ENCODE results near the gene ALOX15.

ALOX15 gene

GRCh38 chr17:4633643-4634042 is 7.8 kb downstream of the ALOX15 start:
- H3K9me3 ChIP-seq (ENCODE audit: insufficient read depth, low read length) = no peaks in the 10 kb centered on the region
- no peak overlapping the region for H3K4me3 ChIP-seq (ENCODE audit: insufficient read depth, low read length, poor library complexity, severe bottlenecking)

DNA sequence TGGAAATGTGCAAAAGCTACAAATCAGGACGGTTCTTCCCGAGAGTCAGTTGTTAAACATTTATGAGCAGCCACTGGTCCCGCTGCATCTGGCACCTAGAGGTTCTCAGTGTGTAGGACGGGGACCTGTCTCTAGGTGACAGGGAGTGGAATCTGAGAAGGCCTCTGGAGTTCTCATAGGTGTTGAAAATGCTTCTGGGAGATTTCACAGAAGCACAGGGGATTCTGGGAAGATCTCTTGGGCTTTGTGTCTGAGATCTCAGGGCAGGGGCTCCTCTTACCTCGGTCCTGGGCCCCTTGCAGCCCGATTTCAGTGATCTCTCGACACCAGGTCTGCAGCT is 8.9 kb downstream of the ALOX15 start:
- TF ChIP-seq CTCF (IDR thresholded peaks at IDR 0.05; ENCODE audit: insufficient read depth, low read length, poor library complexity, severe bottlenecking) (no peak), EZH2phosphoT487 (conservative IDR thresholded peaks at IDR 0.05; ENCODE audit: low read length) (no peak)
- Histone ChIP-seq H3K4me3 (ENCODE audit: insufficient read depth, low read length, poor library complexity, severe bottlenecking) (no peak overlapping the region), H2AFZ (ENCODE audit: low read depth, low read length, severe bottlenecking) (no peak overlapping the region), H3K79me2 (ENCODE audit: insufficient read depth, low read length) (no peaks in the 10 kb centered on the region), H3K4me2 (ENCODE audit: low read depth, low read length, poor library complexity, severe bottlenecking) (no peak overlapping the region), H3K27ac (ENCODE audit: low read depth, low read length) (no peak overlapping the region), H3K9me3 (ENCODE audit: insufficient read depth, low read length) (no peaks in the 10 kb centered on the region), H3K9ac (ENCODE audit: low read length) (no peak overlapping the region), H4K20me1 (ENCODE audit: low read depth, low read length) (no peaks in the 10 kb centered on the region), H3K9me2 (replicated peaks; ENCODE audit: insufficient read depth, low read length) (no peaks in the 10 kb centered on the region), H3F3A (ENCODE audit: insufficient read depth) (no peaks in the 10 kb centered on the region), H3K36me3 (ENCODE audit: low read length) (no peaks in the 10 kb centered on the region), H3K27me3 (ENCODE audit: low read length) (no peaks in the 10 kb centered on the region)

More at GRCh38 chr17:4633643-4634042, 7.8 kb downstream of the ALOX15 start:
- TF ChIP-seq EZH2phosphoT487 (conservative IDR thresholded peaks at IDR 0.05; ENCODE audit: low read length) = no peak
- TF ChIP-seq CTCF (IDR thresholded peaks at IDR 0.05; ENCODE audit: insufficient read depth, low read length, poor library complexity, severe bottlenecking) = no peak
- H3K4me2 ChIP-seq (ENCODE audit: low read depth, low read length, poor library complexity, severe bottlenecking) = no peak overlapping the region
- H3K9ac ChIP-seq (ENCODE audit: low read length) = no peak overlapping the region
- H3K79me2 ChIP-seq (ENCODE audit: insufficient read depth, low read length) = no peaks in the 10 kb centered on the region
- H2AFZ ChIP-seq (ENCODE audit: low read depth, low read length, severe bottlenecking) = no peak overlapping the region
- no peak overlapping the region for H3K27ac ChIP-seq (ENCODE audit: low read depth, low read length)
- no peaks in the 10 kb centered on the region for H3K36me3 ChIP-seq (ENCODE audit: low read length)
- H3F3A ChIP-seq (ENCODE audit: insufficient read depth) = no peaks in the 10 kb centered on the region
- H3K27me3 ChIP-seq (ENCODE audit: low read length) = no peaks in the 10 kb centered on the region
- H4K20me1 ChIP-seq (ENCODE audit: low read depth, low read length) = no peaks in the 10 kb centered on the region
- H3K9me2 ChIP-seq (replicated peaks; ENCODE audit: insufficient read depth, low read length) = no peaks in the 10 kb centered on the region

GRCh38 chr17:4631836-4632580 is 9.5 kb downstream of the ALOX15 start:
- Histone ChIP-seq H3K9me3 (ENCODE audit: insufficient read depth, low read length) (no peaks in the 10 kb centered on the region), H3K4me3 (ENCODE audit: insufficient read depth, low read length, poor library complexity, severe bottlenecking) (no peak overlapping the region), H2AFZ (ENCODE audit: low read depth, low read length, severe bottlenecking) (no peak overlapping the region), H3K9ac (ENCODE audit: low read length) (no peak overlapping the region), H3K4me2 (ENCODE audit: low read depth, low read length, poor library complexity, severe bottlenecking) (no peak overlapping the region), H3K27ac (ENCODE audit: low read depth, low read length) (no peak overlapping the region), H3K36me3 (ENCODE audit: low read length) (no peaks in the 10 kb centered on the region), H4K20me1 (ENCODE audit: low read depth, low read length) (no peaks in the 10 kb centered on the region), H3K27me3 (ENCODE audit: low read length) (no peaks in the 10 kb centered on the region), H3K9me2 (replicated peaks; ENCODE audit: insufficient read depth, low read length) (no peaks in the 10 kb centered on the region), H3F3A (ENCODE audit: insufficient read depth) (no peaks in the 10 kb centered on the region), H3K79me2 (ENCODE audit: insufficient read depth, low read length) (no peaks in the 10 kb centered on the region)
- TF ChIP-seq EZH2phosphoT487 (conservative IDR thresholded peaks at IDR 0.05; ENCODE audit: low read length) = no peak
- TF ChIP-seq CTCF (IDR thresholded peaks at IDR 0.05; ENCODE audit: insufficient read depth, low read length, poor library complexity, severe bottlenecking) = no peak

All from SU-DHL-6 (cell line).